IMR-90 (cell line): ENCODE measurements around the gene TCF4.

Source experiments
- CEBPB ChIP-seq: IDR thresholded peaks from 2 replicates; pipeline ENCODE4 v1.6.1; 2012; ENCODE audit warnings: low read depth, low read length, improper control_type of control experiment
- MXI1 ChIP-seq: IDR thresholded peaks from 2 replicates; pipeline ENCODE4 v1.6.1; 2012; ENCODE audit warnings: low read depth, mild to moderate bottlenecking, low read length, moderate library complexity, borderline replicate concordance
- POLR2A ChIP-seq: IDR thresholded peaks from 2 replicates; pipeline ENCODE4 v1.6.1; 2012; ENCODE audit warnings: mild to moderate bottlenecking, low read depth, low read length
- RAD21 ChIP-seq: IDR thresholded peaks from 2 replicates; pipeline ENCODE4 v1.6.1; 2012; ENCODE audit warnings: low read length, improper control_type of control experiment
- RFX5 ChIP-seq: IDR thresholded peaks from 2 replicates; pipeline ENCODE4 v1.8.0; 2012; ENCODE audit warnings: low read depth, mild to moderate bottlenecking, low read length, moderate library complexity
- SMC3 ChIP-seq: fragments of 150-350 bp; IDR thresholded peaks from 2 replicates; pipeline ENCODE4 v1.6.1; 2016; ENCODE audit warnings: low read depth, mild to moderate bottlenecking, antibody characterized with exemption, low read length, moderate library complexity
- USF2 ChIP-seq: fragments of 150-350 bp; IDR thresholded peaks from 2 replicates; pipeline ENCODE4 v1.6.1; 2017; ENCODE audit warnings: mild to moderate bottlenecking, antibody characterized with exemption, low read length, low read depth
- TF ChIP-seq, protein P1 (sequence below): conservative IDR thresholded peaks from 2 replicates; pipeline ENCODE4 v1.5.1; 2012; ENCODE audit warnings: mild to moderate bottlenecking, low read depth, low read length, improper control_type of control experiment

DNA sequence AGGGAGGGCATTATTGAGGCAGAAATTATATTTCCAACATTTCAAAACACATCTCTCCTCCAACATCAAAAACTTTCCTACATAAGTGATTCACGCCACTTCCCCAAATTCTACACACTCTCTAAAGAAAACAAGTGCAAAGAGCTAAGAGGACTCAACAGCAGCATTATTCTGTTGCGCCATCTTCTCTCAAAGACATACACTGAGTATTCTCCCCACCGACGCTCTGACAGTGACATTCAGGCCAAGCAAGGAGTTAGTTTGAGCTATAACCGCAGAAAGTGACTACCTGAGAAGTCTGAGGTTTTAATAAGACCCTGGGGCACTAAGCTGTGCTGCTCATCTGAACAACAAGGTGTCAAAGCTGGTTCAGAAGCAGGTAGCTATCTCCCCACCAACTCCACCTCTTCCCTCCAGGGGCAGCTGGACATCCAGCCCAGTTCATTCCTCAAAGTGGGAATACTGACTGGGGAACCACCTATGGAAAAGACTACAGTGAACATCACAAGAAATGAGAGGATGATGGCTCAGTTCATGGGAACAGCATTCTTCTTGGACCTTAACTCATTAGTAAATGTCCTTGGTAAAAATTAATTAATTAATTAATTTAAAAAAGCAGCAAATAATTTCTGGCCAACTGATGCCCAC lies 319.2 kb downstream of the TCF4 start:
- TF ChIP-seq, protein P1, sequence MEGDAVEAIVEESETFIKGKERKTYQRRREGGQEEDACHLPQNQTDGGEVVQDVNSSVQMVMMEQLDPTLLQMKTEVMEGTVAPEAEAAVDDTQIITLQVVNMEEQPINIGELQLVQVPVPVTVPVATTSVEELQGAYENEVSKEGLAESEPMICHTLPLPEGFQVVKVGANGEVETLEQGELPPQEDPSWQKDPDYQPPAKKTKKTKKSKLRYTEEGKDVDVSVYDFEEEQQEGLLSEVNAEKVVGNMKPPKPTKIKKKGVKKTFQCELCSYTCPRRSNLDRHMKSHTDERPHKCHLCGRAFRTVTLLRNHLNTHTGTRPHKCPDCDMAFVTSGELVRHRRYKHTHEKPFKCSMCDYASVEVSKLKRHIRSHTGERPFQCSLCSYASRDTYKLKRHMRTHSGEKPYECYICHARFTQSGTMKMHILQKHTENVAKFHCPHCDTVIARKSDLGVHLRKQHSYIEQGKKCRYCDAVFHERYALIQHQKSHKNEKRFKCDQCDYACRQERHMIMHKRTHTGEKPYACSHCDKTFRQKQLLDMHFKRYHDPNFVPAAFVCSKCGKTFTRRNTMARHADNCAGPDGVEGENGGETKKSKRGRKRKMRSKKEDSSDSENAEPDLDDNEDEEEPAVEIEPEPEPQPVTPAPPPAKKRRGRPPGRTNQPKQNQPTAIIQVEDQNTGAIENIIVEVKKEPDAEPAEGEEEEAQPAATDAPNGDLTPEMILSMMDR = no peak
- TF ChIP-seq POLR2A (no peak), RFX5 (no peak), SMC3 (no peak), RAD21 (no peak), USF2 (no peak), CEBPB (no peak), MXI1 (no peak)
